H54 (cell line): ENCODE results near the gene CAPS.

Experiments
- DNase-seq: peaks from one replicate; pipeline ENCODE4 v3.0.0; 2011; ENCODE audit warnings: low spot score, mixed read lengths; ENCODE audit not compliant: insufficient read length
- FAIRE-seq: peaks from 3 replicates; lab custom pipeline; 2011; peaks lifted over from hg19 to GRCh38; lab: Jason Lieb, UNC
- POLR2A ChIP-seq: IDR thresholded peaks from 2 replicates; pipeline ENCODE4 v1.6.1; 2011; ENCODE audit warnings: low read depth, mild to moderate bottlenecking, low read length

The CAPS gene

GRCh38 chr19:5895890-5896289 lies 18.2 kb upstream of the CAPS start:
- TF ChIP-seq POLR2A, result no peak
- FAIRE-seq (no peak), DNase-seq (no peak)

GRCh38 chr19:5896365-5897076 lies 17.5 kb upstream of the CAPS start:
- TF ChIP-seq POLR2A, result no peak

DNA sequence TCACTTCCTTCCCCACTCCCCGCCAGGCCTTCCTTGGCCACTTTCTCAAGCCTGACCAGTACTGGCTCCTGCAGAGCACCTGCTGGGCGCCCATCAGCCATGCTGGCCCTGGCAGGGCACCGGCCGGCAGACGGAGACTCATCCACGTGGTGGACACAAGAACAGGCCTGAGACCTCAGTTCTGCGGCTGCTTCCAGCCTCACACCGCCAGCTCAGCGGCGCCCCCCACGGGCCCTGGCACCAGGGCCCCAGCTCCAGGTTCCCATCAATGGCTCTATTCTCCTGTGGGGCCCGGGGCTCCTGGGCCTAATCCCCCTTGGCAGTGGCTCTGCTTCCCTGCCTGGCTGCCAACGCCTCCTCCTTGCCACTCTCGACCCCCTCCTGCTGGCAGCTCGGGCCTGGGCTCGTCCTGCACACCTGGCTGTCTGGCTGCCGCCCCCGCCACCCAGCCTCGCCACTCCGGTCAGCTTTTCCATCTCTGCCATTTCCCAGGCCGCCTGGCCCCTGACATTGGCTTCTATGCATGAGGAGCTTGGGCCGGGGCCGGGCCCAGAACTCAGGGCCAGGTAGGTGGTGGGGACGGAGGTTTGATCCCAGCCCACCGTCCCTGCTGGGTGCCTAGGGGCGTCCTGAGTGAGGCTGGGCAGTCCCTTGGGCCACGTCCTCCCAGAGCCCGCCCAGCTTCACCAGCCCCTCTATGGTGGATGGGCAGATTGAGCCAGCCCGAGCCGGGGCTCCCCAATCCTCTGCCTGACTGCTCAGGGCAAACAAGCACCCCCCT lies 16.7 kb upstream of the CAPS start:
- no peak for DNase-seq
- FAIRE-seq, result no peak
- no peak for TF ChIP-seq POLR2A

More at GRCh38 chr19:5896365-5897076, 17.5 kb upstream of the CAPS start:
- FAIRE-seq, result no peak
- no peak for DNase-seq

- DNase-seq, result no peak
- FAIRE-seq, result no peak
- no peak for TF ChIP-seq POLR2A
Measured at GRCh38 chr19:5899728-5900526, 14.1 kb upstream of the CAPS start.

DNA sequence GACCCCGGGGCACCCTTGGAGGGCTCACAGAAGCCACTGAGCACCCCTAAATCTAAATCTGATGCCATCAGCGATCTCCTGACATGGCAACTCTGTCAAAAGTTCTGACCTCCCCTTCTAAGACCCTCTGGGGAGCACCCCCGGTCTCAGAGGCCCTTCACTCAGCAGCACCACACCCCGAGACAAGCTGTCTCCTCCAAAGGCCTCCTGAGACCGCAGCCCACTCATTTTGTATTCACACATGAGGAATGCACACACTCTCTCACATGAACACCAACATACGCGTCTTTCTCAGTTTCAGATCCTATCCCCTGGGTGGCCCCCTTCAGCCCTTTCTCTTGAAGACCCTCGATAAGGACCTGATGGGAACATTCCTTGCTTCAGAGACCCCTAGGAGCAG lies 13.1 kb upstream of the CAPS start:
- FAIRE-seq, result no peak
- no peak for TF ChIP-seq POLR2A
- no peak for DNase-seq

DNA sequence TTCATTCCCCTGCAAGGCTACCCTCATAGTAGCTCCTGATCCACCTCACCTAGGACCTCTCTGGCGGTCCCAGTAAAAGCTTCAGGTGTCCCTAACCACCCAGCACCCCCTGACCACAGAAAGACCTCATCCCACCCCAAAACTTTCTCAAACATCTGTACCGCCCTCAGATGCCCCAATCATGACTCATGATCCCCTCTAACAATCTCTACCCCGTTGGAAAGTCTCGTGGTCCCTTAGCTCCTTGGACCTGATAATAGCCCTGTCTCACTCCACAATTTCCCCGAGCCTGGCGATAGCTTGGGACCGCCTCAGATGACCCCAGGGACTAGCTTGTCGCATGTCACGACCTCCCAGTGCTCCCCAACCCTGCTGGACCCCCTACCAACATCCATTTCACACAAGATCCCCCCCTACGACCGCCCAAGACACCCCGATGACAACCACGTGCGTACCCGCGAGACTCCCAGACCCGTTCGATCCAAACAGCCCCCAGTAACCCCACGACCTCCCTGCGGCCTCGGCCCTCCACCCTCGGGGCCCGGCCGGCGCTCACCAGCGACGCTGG lies 10.9 kb upstream of the CAPS start:
- TF ChIP-seq POLR2A, result no peak
- FAIRE-seq, result no peak
- DNase-seq, result peak; percentile 45

- peak; percentile 72 for TF ChIP-seq POLR2A
- DNase-seq (peak; percentile 93), FAIRE-seq (no peak)
Measured at GRCh38 chr19:5903624-5904351, 10.3 kb upstream of the CAPS start, which contains the start of gene NDUFA11. Gene NDUFA11, minus strand, starts transcription at chr19:5903790. Its CDS starts 82 bp downstream, at chr19:5903708.

DNA sequence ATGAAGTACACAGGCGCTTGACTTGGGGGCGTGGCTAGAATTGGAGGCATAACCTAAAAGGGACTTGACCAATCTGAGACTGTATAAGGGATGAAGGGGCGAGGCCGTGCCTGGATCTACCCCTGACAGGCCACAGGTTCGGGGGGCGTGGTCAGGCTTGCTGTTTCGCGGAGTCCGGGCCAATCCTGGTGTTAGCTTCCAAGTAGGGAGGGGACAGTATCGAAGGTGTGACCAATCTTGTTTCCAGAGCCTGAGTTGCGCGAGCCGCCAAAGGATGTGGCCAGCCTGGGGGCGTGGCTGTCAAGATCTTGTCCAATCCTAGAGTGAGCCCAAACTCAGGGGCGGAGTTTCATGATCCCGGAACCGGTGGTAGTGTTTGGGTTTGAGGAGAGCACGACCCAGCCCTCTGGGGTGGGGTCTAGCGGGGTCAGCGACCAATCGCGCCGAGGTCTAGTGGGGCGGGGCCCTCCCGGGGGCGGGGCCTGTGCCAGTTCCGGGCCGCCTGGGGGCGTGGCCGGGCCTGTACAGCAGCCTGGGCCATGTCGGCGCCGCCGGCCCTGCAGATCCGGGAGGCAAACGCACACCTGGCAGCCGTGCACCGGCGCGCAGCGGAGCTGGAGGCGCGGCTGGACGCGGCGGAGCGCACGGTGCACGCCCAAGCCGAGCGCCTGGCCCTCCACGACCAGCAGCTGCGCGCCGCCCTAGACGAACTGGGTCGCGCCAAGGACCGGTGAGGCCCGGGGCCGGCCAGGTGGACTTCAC lies 9.5 kb upstream of the CAPS start, which contains the start of gene VMAC:
Gene VMAC (plus strand): TSS at position 521 of the 762 bp plus-strand sequence. CDS start 19 bp downstream, at position 540.
- FAIRE-seq (peak; percentile 83), DNase-seq (peak; percentile 95)
- TF ChIP-seq POLR2A, result peak; percentile 33

DNA sequence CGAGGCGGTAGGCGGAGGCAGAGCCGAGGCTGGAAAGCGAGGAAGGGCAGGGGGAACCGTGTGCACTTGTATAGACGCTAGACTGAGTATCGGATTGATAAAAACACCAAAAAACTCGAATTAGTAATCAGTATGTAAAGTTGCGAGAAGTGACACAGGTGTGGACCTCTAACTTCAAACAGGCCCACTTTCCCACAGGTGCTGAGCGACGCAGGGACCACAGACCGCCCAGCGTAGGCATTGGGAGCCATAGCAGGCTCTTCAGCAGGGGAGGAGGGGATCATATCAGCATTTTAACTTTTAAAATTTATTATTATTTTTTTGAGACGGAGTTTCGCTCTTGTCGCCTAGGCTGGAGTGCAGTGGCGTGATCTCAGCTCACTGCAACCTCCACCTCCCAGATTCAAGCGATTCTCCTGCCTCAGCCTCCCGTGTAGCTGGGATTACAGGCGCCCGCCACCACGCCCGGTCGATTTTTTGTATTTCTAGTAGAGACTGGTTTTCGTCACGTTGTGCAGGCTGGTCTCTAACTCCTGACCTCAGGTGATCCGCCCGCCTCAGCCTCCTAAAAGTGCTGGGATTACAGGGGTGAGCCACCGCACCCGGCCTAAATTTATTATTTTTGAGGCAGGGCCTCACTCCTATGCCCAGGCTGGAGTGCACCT lies 8.8 kb upstream of the CAPS start:
- FAIRE-seq, result no peak
- TF ChIP-seq POLR2A, result no peak
- DNase-seq, result no peak

DNA sequence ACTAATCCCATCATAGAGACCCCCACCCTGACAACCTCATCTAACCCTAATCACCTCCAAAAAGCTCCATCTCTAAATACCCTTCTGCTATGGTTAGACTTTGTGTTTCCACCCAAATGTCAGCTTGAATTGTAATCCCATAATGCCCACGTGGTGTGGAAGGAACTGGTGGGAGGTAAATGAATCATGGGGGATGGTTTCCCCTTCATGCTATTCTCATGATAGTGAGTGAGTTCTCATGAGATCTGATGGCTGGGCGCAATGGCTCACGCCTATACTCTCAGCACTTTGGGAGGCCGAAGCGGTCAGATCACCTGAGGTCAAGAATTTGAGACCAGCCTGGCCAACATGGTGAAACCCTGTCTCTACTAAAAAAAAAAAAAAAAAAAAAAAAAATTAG lies 6.8 kb upstream of the CAPS start:
- DNase-seq, result no peak
- no peak for TF ChIP-seq POLR2A
- no peak for FAIRE-seq

GRCh38 chr19:5908773-5909442 lies 5.1 kb upstream of the CAPS start:
- FAIRE-seq (no peak), DNase-seq (no peak)
- no peak for TF ChIP-seq POLR2A
